H1 (cell line): ENCODE measurements around the gene FA2H. TPM values are rescaled to one million over a fixed set of nuclear protein-coding genes. Genes with fewer than 3 reads are reported as not detected.

ENCODE experiments used
- CTCF ChIA-PET: fragments of 300-600 bp; sonication (Branson Sonifier 250); formaldehyde crosslinking; loops from one replicate; lab custom pipeline; 2021; ENCODE audit not compliant: partially characterized antibody; lab: Charles Lee
- POLR2A ChIA-PET: fragments of 300-600 bp; sonication (Branson Sonifier 250); formaldehyde crosslinking; loops from one replicate; lab custom pipeline; 2021; ENCODE audit warnings: inconsistent platforms; ENCODE audit not compliant: partially characterized antibody; lab: Charles Lee
- DNase-seq, 2 experiments: peaks; one replicate each; pipeline versions ENCODE4 v3.0.0 to v3.0.0-alpha.2; 2010 to 2022; ENCODE audit warnings: low spot score in 2 of 2, low read depth in 1 of 2, mixed read lengths in 1 of 2
- FAIRE-seq: peaks from 2 replicates; lab custom pipeline; 2011; peaks lifted over from hg19 to GRCh38; lab: Jason Lieb, UNC
- H2AFZ ChIP-seq: 2 replicates; pipeline ENCODE4 v1.8.1; 2012; ENCODE audit warnings: low read length, inconsistent platforms
- H2AK5ac ChIP-seq: 2 replicates; pipeline ENCODE4 v1.6.1; 2013; ENCODE audit warnings: low read depth, low read length
- H2BK120ac ChIP-seq: replicated peaks from 2 replicates; pipeline ENCODE3; 2013; ENCODE audit warnings: low read depth, low read length, inconsistent platforms
- H2BK12ac ChIP-seq: 2 replicates; pipeline ENCODE4 v1.6.1; 2013; ENCODE audit warnings: low read depth, low read length
- H2BK15ac ChIP-seq: 2 replicates; pipeline ENCODE4 v1.6.1; 2013; ENCODE audit warnings: low read length
- H2BK20ac ChIP-seq: 2 replicates; pipeline ENCODE4 v1.6.1; 2013; ENCODE audit warnings: low read length
- H2BK5ac ChIP-seq: 2 replicates; pipeline ENCODE4 v1.6.1; 2013; ENCODE audit warnings: low read depth, low read length
- H3K14ac ChIP-seq: 2 replicates; pipeline ENCODE4 v1.6.1; 2013; ENCODE audit warnings: inconsistent platforms; ENCODE audit not compliant: insufficient read length
- H3K18ac ChIP-seq: 2 replicates; pipeline ENCODE4 v1.6.1; 2013; ENCODE audit warnings: low read length; ENCODE audit errors: extremely low read depth
- H3K23ac ChIP-seq: 2 replicates; pipeline ENCODE4 v1.6.1; 2013; ENCODE audit warnings: inconsistent platforms; ENCODE audit not compliant: insufficient read length
- H3K23me2 ChIP-seq: 2 replicates; pipeline ENCODE4 v1.6.1; 2013; ENCODE audit warnings: low read depth, low read length
- H3K27ac ChIP-seq: 2 replicates; pipeline ENCODE4 v1.6.1; 2011; ENCODE audit warnings: low read depth, low read length, inconsistent platforms
- H3K27me3 ChIP-seq, 4 experiments: replicated peaks in 1 of 4; 1 replicate in 1 of 4; 2 replicates in 3 of 4; pipeline versions ENCODE4 v1.6.1 to v1.8.1; 2011 to 2013; ENCODE audit warnings: low read length in 3 of 4, mild to moderate bottlenecking in 3 of 4, inconsistent platforms in 2 of 4, mixed read lengths in 2 of 4, moderate library complexity in 1 of 4; ENCODE audit not compliant: control insufficient read depth in 3 of 4, insufficient read depth in 3 of 4; ENCODE audit errors: extremely low read depth in 1 of 4
- H3K36me3 ChIP-seq, 4 experiments: 2 replicates each; pipeline versions ENCODE4 v1.6.1 to v1.8.1; 2011 to 2013; ENCODE audit warnings: mild to moderate bottlenecking in 4 of 4, low read length in 3 of 4, moderate library complexity in 2 of 4, control low read depth in 1 of 4, inconsistent platforms in 1 of 4; ENCODE audit not compliant: insufficient read depth in 4 of 4, control insufficient read depth in 2 of 4
- H3K4ac ChIP-seq: replicated peaks from 2 replicates; pipeline ENCODE3; 2013; ENCODE audit warnings: low read length, low read depth, mixed read lengths, inconsistent platforms; ENCODE audit not compliant: insufficient read length
- H3K4me1 ChIP-seq, 4 experiments: replicated peaks in 1 of 4; 1 replicate in 1 of 4; 2 replicates in 3 of 4; pipeline versions ENCODE4 v1.6.1 to v1.8.1; 2011 to 2013; ENCODE audit warnings: low read length in 3 of 4, inconsistent platforms in 2 of 4, mixed read lengths in 1 of 4; ENCODE audit not compliant: insufficient read depth in 4 of 4, control insufficient read depth in 3 of 4
- H3K4me2 ChIP-seq, 2 experiments: 2 replicates each; pipeline versions ENCODE4 v1.6.1 to v1.8.1; 2011 to 2013; ENCODE audit warnings: low read depth in 2 of 2, low read length in 2 of 2, control low read depth in 1 of 2, inconsistent platforms in 1 of 2, mild to moderate bottlenecking in 1 of 2; ENCODE audit not compliant: insufficient read depth in 1 of 2
- H3K4me3 ChIP-seq, 4 experiments: fragments of 200-600, 300-600 bp in 1 of 4; sonication (generic), shearing (Covaris generic), sonication (Bioruptor Twin) in 1 of 4; 2 replicates each; pipeline versions ENCODE4 v1.5.1 to v1.8.1; 2011 to 2016; ENCODE audit warnings: low read length in 4 of 4, low read depth in 3 of 4, control low read depth in 2 of 4, inconsistent platforms in 2 of 4, mild to moderate bottlenecking in 2 of 4, mixed read lengths in 1 of 4, moderate library complexity in 1 of 4; ENCODE audit not compliant: insufficient read depth in 2 of 4; ENCODE audit errors: extremely low read depth in 1 of 4
- H3K56ac ChIP-seq: replicated peaks from 2 replicates; pipeline ENCODE3; 2013; ENCODE audit warnings: low read depth, mild to moderate bottlenecking, mixed read lengths, low read length, inconsistent platforms; ENCODE audit not compliant: insufficient read length
- H3K79me1 ChIP-seq: 2 replicates; pipeline ENCODE4 v1.6.1; 2013; ENCODE audit warnings: low read depth, low read length, control low read depth
- H3K79me2 ChIP-seq, 2 experiments: 2 replicates each; pipeline versions ENCODE4 v1.6.1 to v1.8.1; 2012 to 2013; ENCODE audit warnings: low read length in 2 of 2, mild to moderate bottlenecking in 2 of 2, inconsistent platforms in 1 of 2; ENCODE audit not compliant: insufficient read depth in 2 of 2, control insufficient read depth in 1 of 2
- H3K9ac ChIP-seq, 4 experiments: replicated peaks in 1 of 4; 1 replicate in 1 of 4; 2 replicates in 3 of 4; pipeline versions ENCODE4 v1.6.1 to v1.8.1; 2011 to 2013; ENCODE audit warnings: low read depth in 3 of 4, low read length in 3 of 4, control low read depth in 2 of 4, mild to moderate bottlenecking in 2 of 4, moderate library complexity in 2 of 4, inconsistent platforms in 1 of 4; ENCODE audit errors: extremely low read depth in 1 of 4
- H3K9me3 ChIP-seq, 2 experiments: 2 replicates each; pipeline versions ENCODE4 v1.6.1 to v1.8.1; 2012 to 2013; ENCODE audit warnings: mild to moderate bottlenecking in 2 of 2, moderate library complexity in 2 of 2, control low read depth in 1 of 2, inconsistent platforms in 1 of 2, low read depth in 1 of 2, low read length in 1 of 2, mixed read lengths in 1 of 2; ENCODE audit not compliant: insufficient read depth in 2 of 2
- H4K20me1 ChIP-seq, 2 experiments: replicated peaks in 1 of 2; 2 replicates each; pipeline versions ENCODE3 to v1.8.1; 2011 to 2013; ENCODE audit warnings: inconsistent platforms in 2 of 2, low read length in 2 of 2, mild to moderate bottlenecking in 1 of 2; ENCODE audit not compliant: insufficient read depth in 2 of 2, control insufficient read depth in 1 of 2
- H4K5ac ChIP-seq: 2 replicates; pipeline ENCODE4 v1.6.1; 2013; ENCODE audit warnings: low read length, low read depth, mixed read lengths, inconsistent platforms; ENCODE audit not compliant: insufficient read length
- H4K8ac ChIP-seq: 2 replicates; pipeline ENCODE4 v1.8.0; 2013; ENCODE audit warnings: mild to moderate bottlenecking, moderate library complexity, low read length, inconsistent platforms; ENCODE audit not compliant: insufficient read depth; ENCODE audit errors: extremely low read depth
- H4K91ac ChIP-seq: replicated peaks from 2 replicates; pipeline ENCODE3; 2013; ENCODE audit warnings: low read length, mixed read lengths, inconsistent platforms; ENCODE audit not compliant: insufficient read length
- BCL11A ChIP-seq, 2 experiments: IDR thresholded peaks; one replicate each; pipeline ENCODE4 v1.6.1; 2011; ENCODE audit warnings: low read depth in 2 of 2, low read length in 2 of 2, mild to moderate bottlenecking in 2 of 2
- HDAC6 ChIP-seq: IDR thresholded peaks from one replicate; pipeline ENCODE4 v1.7.1; 2012; ENCODE audit warnings: low read depth, mild to moderate bottlenecking, inconsistent platforms, low read length, moderate library complexity
- JUND ChIP-seq: IDR thresholded peaks from 2 replicates; pipeline ENCODE4 v1.6.1; 2011; ENCODE audit warnings: mild to moderate bottlenecking, improper control_type of control experiment, low read length
- KDM4A ChIP-seq: IDR thresholded peaks from one replicate; pipeline ENCODE4 v1.7.1; 2012; ENCODE audit warnings: low read depth, mild to moderate bottlenecking, moderate library complexity, low read length, inconsistent platforms; ENCODE audit not compliant: severe bottlenecking
- SIX5 ChIP-seq: IDR thresholded peaks from 2 replicates; pipeline ENCODE4 v1.6.1; 2011; ENCODE audit warnings: mild to moderate bottlenecking, low read depth, low read length
- YY1 ChIP-seq: IDR thresholded peaks from 2 replicates; pipeline ENCODE4 v1.6.1; 2011; ENCODE audit warnings: low read depth, mild to moderate bottlenecking, low read length
- WGBS, 2 experiments: shearing (Covaris generic) in 1 of 2; methylation state at CpG; one replicate each; pipeline versions ENCODE4 v1.1.6 to v1.1.7; 2013 to 2015; ENCODE audit warnings: low lambda C conversion rate in 2 of 2, mixed read lengths in 2 of 2, inconsistent platforms in 1 of 2, low coverage in 1 of 2, missing lambda C conversion rate in 1 of 2; ENCODE audit not compliant: insufficient replicate concordance in 2 of 2, insufficient coverage in 1 of 2, insufficient read length in 1 of 2; ENCODE audit errors: extremely low coverage in 1 of 2, missing lambda C conversion rate in 1 of 2; 5-methylcytosine and 5-hydroxymethylcytosine counted together
- polyA plus RNA-seq, 7 experiments: library from polyadenylated mRNA; depleted of rRNA in 3 of 7; stranded (reverse) in 5 of 7; unstranded in 2 of 7; fragments of >200 nt in 5 of 7; fragments of 200-250 nt in 2 of 7; gene quantifications; 1 replicate in 5 of 7; 2 replicates in 1 of 7; 4 replicates in 1 of 7; pipeline versions ENCODE4 v1.2.1 to v1.2.3, GENCODE V29; 2011 to 2013; ENCODE audit warnings: missing spikeins in 2 of 7, mixed read lengths in 2 of 7
- total RNA-seq: library from RNA; stranded (reverse); fragmentation: NEBNext Ultra II Directional; extraction: Animal tissue kit (Norgen Biotek cat#: 25700); gene quantifications from 2 replicates; pipeline ENCODE4 v1.2.1, GENCODE V29; 2021

Gene FA2H
- total and polyA plus RNA-seq, 2 of the 8 experiments (the other 6 are each of a cell fraction or from before 2014, with no cell fraction given), result 2.1 to 2.5 TPM

GRCh38 chr16:74698222-74698621, 76.4 kb downstream of the FA2H start:
- no peak overlapping the region for H4K91ac ChIP-seq
- 84% methylated on average over 4 of the region's 4 CpGs; no CpG with 5 or more reads in 1 of the 2 experiments for WGBS, 2 experiments
- no peak for TF ChIP-seq BCL11A (IDR thresholded peaks at IDR 0.05; ENCODE audit: low read depth in 2 of 2, low read length in 2 of 2)
- TF ChIP-seq HDAC6, result no peak
- no peak for TF ChIP-seq SIX5
- no peak for TF ChIP-seq YY1
- no peak for TF ChIP-seq JUND
- no peak for TF ChIP-seq KDM4A
- H3K27ac ChIP-seq, result no peak overlapping the region
- no peak overlapping the region for H3K14ac ChIP-seq
- H3K4me2 ChIP-seq, result no peak overlapping the region
- H3K36me3 ChIP-seq, result no peaks in the 10 kb centered on the region
- no peak overlapping the region for H3K4me3 ChIP-seq
- H3K56ac ChIP-seq, result no peak overlapping the region
- H2BK120ac ChIP-seq, result no peak overlapping the region
- H2BK20ac ChIP-seq, result no peak overlapping the region
- H3K27me3 ChIP-seq, result peaks cover 0 to 10% (median 4%) of the 10 kb centered on the region in 4 experiments; a peak in 3 of 7 replicates
- no peak overlapping the region for H4K8ac ChIP-seq
- H3K4me1 ChIP-seq, result peaks cover 0 to 3% (median 2%) of the 10 kb centered on the region in 4 experiments; a peak in 4 of 7 replicates
- no peaks in the 10 kb centered on the region for H3K79me2 ChIP-seq
- ChIA-PET POLR2A (interaction anchor here (0.6 to 1.2 kb wide), 2 partner anchors 14 to 115 kb away, joined by 3 read pairs; no protein-coding TSS in a partner anchor), CTCF (interaction anchor here (0.7 to 4.3 kb wide), 7 partner anchors 10 to 165 kb away, joined by 3 to 27 read pairs (median 3); no protein-coding TSS in a partner anchor)
- peaks cover 9% of the 10 kb centered on the region for H3K23me2 ChIP-seq
- no peaks in the 10 kb centered on the region for H4K20me1 ChIP-seq
- no peak overlapping the region for H3K23ac ChIP-seq
- no peaks in the 10 kb centered on the region for H3K79me1 ChIP-seq
- no peaks in the 10 kb centered on the region for H3K9me3 ChIP-seq
- no peak overlapping the region for H2BK15ac ChIP-seq
- H3K4ac ChIP-seq, result no peak overlapping the region
- no peak overlapping the region for H4K5ac ChIP-seq
- no peak overlapping the region for H2AK5ac ChIP-seq
- no peak overlapping the region for H2BK5ac ChIP-seq
- no peak overlapping the region for H2BK12ac ChIP-seq
- no peak for FAIRE-seq
- no peak overlapping the region for H3K18ac ChIP-seq
- DNase-seq, result no peak
- H3K9ac ChIP-seq, result no peak overlapping the region
- no peak overlapping the region for H2AFZ ChIP-seq
